Astrocyte (in vitro differentiated cells and primary cell): ENCODE measurements around the gene TNRC6A. TPM values are rescaled to one million over a fixed set of nuclear protein-coding genes. Genes with fewer than 3 reads are reported as not detected.
"Not testable (repeated sequence)": the region's sequence is repeated elsewhere in the genome, so short reads cannot be mapped to it uniquely, and the experiment has no call there.

Experiments
- DNase-seq: peaks from one replicate; pipeline ENCODE4 v3.0.0-alpha.2; 2010; ENCODE audit warnings: low read depth
- FAIRE-seq: peaks from 2 replicates; lab custom pipeline; 2011; peaks lifted over from hg19 to GRCh38; lab: Jason Lieb, UNC
- H2AFZ ChIP-seq: 2 replicates; pipeline ENCODE4 v1.6.0; 2012; ENCODE audit warnings: low read depth, low read length, inconsistent platforms
- H3K27ac ChIP-seq: 2 replicates; pipeline ENCODE4 v1.5.1; 2011; ENCODE audit warnings: low read depth, low read length, inconsistent platforms
- H3K27me3 ChIP-seq: 2 replicates; pipeline ENCODE4 v1.6.0; 2011; ENCODE audit warnings: low read length, inconsistent platforms; ENCODE audit not compliant: insufficient read depth
- H3K36me3 ChIP-seq: 2 replicates; pipeline ENCODE4 v1.5.1; 2011; ENCODE audit warnings: low read length, inconsistent platforms; ENCODE audit not compliant: insufficient read depth
- H3K4me1 ChIP-seq: 2 replicates; pipeline ENCODE4 v1.5.1; 2011; ENCODE audit warnings: low read length, inconsistent platforms; ENCODE audit not compliant: insufficient read depth
- H3K4me2 ChIP-seq: 2 replicates; pipeline ENCODE4 v1.6.0; 2012; ENCODE audit warnings: low read length, inconsistent platforms
- H3K4me3 ChIP-seq: 2 replicates; pipeline ENCODE4 v1.5.1; 2011; ENCODE audit warnings: low read depth, mild to moderate bottlenecking, low read length, inconsistent platforms; ENCODE audit not compliant: insufficient read depth
- H3K79me2 ChIP-seq: 2 replicates; pipeline ENCODE4 v1.6.0; 2012; ENCODE audit warnings: mild to moderate bottlenecking, low read length, inconsistent platforms; ENCODE audit not compliant: insufficient read depth
- H3K9ac ChIP-seq: 2 replicates; pipeline ENCODE4 v1.6.0; 2012; ENCODE audit warnings: mild to moderate bottlenecking, low read length, inconsistent platforms
- H3K9me3 ChIP-seq: 2 replicates; pipeline ENCODE4 v1.5.1; 2012; ENCODE audit warnings: low read depth, mild to moderate bottlenecking, low read length, inconsistent platforms; ENCODE audit not compliant: insufficient read depth
- H4K20me1 ChIP-seq: 2 replicates; pipeline ENCODE4 v1.6.0; 2012; ENCODE audit warnings: low read length, inconsistent platforms; ENCODE audit not compliant: insufficient read depth
- H3K27ac Mint-ChIP-seq: one replicate; pipeline ENCODE4 v1.8.0; 2021; ENCODE audit warnings: mild to moderate bottlenecking, mixed read lengths; ENCODE audit not compliant: unreplicated experiment
- H3K27me3 Mint-ChIP-seq: one replicate; pipeline ENCODE4 v1.8.0; 2021; ENCODE audit warnings: low read depth, mixed read lengths; ENCODE audit not compliant: unreplicated experiment
- H3K36me3 Mint-ChIP-seq: one replicate; pipeline ENCODE4 v1.8.0; 2021; ENCODE audit warnings: low read depth, mixed read lengths; ENCODE audit not compliant: unreplicated experiment
- H3K4me1 Mint-ChIP-seq: one replicate; pipeline ENCODE4 v1.8.0; 2021; ENCODE audit warnings: low read depth, mixed read lengths; ENCODE audit not compliant: unreplicated experiment
- H3K4me3 Mint-ChIP-seq: one replicate; pipeline ENCODE4 v1.8.0; 2021; ENCODE audit warnings: mild to moderate bottlenecking, moderate library complexity, mixed read lengths; ENCODE audit not compliant: unreplicated experiment
- H3K9me3 Mint-ChIP-seq: one replicate; pipeline ENCODE4 v1.8.0; 2021; ENCODE audit warnings: mild to moderate bottlenecking, mixed read lengths; ENCODE audit not compliant: unreplicated experiment
- CTCF ChIP-seq: IDR thresholded peaks from 2 replicates; pipeline ENCODE4 v1.5.1; 2011; ENCODE audit warnings: low read depth, mild to moderate bottlenecking, inconsistent platforms, low read length, moderate library complexity; ENCODE audit not compliant: insufficient read depth
- EZH2 ChIP-seq: IDR thresholded peaks from 2 replicates; pipeline ENCODE4 v1.6.1; 2012; ENCODE audit warnings: mild to moderate bottlenecking, low read length, inconsistent platforms; ENCODE audit not compliant: insufficient read depth
- total RNA-seq: library from RNA; stranded (reverse); gene quantifications from 2 replicates; pipeline ENCODE4 v1.2.1, GENCODE V29; 2021

Gene TNRC6A
- total RNA-seq, 1 donor from 2014 or later, result 51.1 TPM

GRCh38 chr16:24855678-24856077 lies 126.2 kb downstream of the TNRC6A start:
- DNase-seq (no peak), FAIRE-seq (no peak)
- Histone ChIP-seq H3K9me3 (no peaks in the 10 kb centered on the region), H3K36me3 (no peaks in the 10 kb centered on the region), H2AFZ (no peak overlapping the region), H3K9ac (no peak overlapping the region), H3K79me2 (no peaks in the 10 kb centered on the region), H4K20me1 (no peaks in the 10 kb centered on the region), H3K4me2 (no peak overlapping the region), H3K27me3 (no peaks in the 10 kb centered on the region), H3K27ac (no peak overlapping the region), H3K4me1 (peaks cover 21% of the 10 kb centered on the region), H3K4me3 (no peak overlapping the region)
- Mint-ChIP-seq H3K4me1 (no peaks in the 10 kb centered on the region), H3K27ac (no peak overlapping the region), H3K4me3 (no peak overlapping the region), H3K36me3 (no peaks in the 10 kb centered on the region), H3K27me3 (peaks cover 8% of the 10 kb centered on the region), H3K9me3 (no peaks in the 10 kb centered on the region)
- TF ChIP-seq EZH2 (no peak), CTCF (no peak)

GRCh38 chr16:24856871-24857270 lies 127.4 kb downstream of the TNRC6A start:
- H2AFZ ChIP-seq, H3K36me3 Mint-ChIP-seq, H3K27me3 ChIP-seq, H3K9ac ChIP-seq, H4K20me1 ChIP-seq, H3K9me3 ChIP-seq, H3K27ac Mint-ChIP-seq, H3K36me3 ChIP-seq, H3K27ac ChIP-seq, H3K4me3 Mint-ChIP-seq, H3K27me3 Mint-ChIP-seq, H3K79me2 ChIP-seq, H3K4me1 Mint-ChIP-seq, FAIRE-seq, H3K9me3 Mint-ChIP-seq, H3K4me3 ChIP-seq, DNase-seq, H3K4me2 ChIP-seq: not testable (repeated sequence)
- H3K4me1 ChIP-seq, result peaks cover 14% of the 10 kb centered on the region

DNA sequence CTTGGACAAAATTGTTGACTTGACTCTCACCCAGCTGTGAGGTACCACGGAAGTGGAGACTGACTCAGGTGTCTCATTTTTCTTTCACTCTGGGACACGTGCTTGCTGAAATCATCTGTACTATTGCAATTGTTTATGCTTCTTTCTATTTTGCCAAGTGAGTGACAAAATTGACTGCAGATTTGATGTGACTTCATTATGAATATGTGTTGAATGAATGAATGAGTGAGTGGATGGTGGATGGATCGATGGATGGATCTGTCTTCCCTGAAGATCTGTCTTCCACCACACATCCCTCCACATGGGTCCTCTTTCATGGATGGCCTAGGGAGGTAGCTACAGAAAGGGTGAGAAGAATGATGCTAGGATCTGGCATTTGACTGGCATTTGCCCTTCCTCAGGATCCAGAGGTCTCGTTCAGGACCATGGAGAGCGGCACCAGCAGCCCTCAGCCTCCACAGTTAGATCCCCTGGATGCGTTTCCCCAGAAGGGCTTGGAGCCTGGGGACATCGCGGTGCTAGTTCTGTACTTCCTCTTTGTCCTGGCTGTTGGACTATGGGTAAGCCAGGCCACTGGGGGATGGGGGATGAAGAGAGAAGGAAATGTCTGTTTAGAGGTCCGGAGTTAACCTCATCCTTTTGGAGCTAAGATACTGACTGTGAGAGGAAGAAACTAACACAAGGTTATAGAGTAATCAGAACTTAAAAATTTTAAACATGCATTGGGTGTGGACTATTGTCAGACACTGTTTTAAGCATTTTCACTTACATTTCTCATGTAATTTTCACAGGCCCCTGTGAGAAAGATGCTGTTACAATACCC lies 129.0 kb downstream of the TNRC6A start:
- Histone ChIP-seq H3K9ac (no peak overlapping the region), H3K4me1 (peaks cover 9% of the 10 kb centered on the region), H3K9me3 (no peaks in the 10 kb centered on the region), H4K20me1 (no peaks in the 10 kb centered on the region), H2AFZ (no peak overlapping the region), H3K79me2 (no peaks in the 10 kb centered on the region), H3K4me3 (no peak overlapping the region), H3K27ac (no peak overlapping the region), H3K27me3 (no peaks in the 10 kb centered on the region), H3K4me2 (no peak overlapping the region), H3K36me3 (no peaks in the 10 kb centered on the region)
- no peaks in the 10 kb centered on the region for H3K9me3 Mint-ChIP-seq
- DNase-seq (peak; percentile 26), FAIRE-seq (no peak)
- H3K36me3 Mint-ChIP-seq, result no peaks in the 10 kb centered on the region
- H3K27me3 Mint-ChIP-seq, result peaks cover 8% of the 10 kb centered on the region
- TF ChIP-seq CTCF, result no peak
- no peak for TF ChIP-seq EZH2
- H3K4me1 Mint-ChIP-seq, result no peaks in the 10 kb centered on the region
- no peak overlapping the region for H3K27ac Mint-ChIP-seq
- H3K4me3 Mint-ChIP-seq, result no peak overlapping the region
